NCI-H526 (cell line): ENCODE measurements around the gene RPH3AL.
"Not testable (repeated sequence)": the region's sequence is repeated elsewhere in the genome, so short reads cannot be mapped to it uniquely, and the experiment has no call there.

Experiments used
- DNase-seq, 2 experiments: peaks; one replicate each; lab custom pipeline; 2025; lab: John Stamatoyannopoulos, UW

RPH3AL gene

GRCh38 chr17:178292-179065 lies 174.1 kb downstream of the RPH3AL start:
- DNase-seq: no peak

GRCh38 chr17:177762-178161 lies 174.8 kb downstream of the RPH3AL start:
- no peak for DNase-seq

GRCh38 chr17:177155-177554 lies 175.5 kb downstream of the RPH3AL start:
- DNase-seq: no peak

- DNase-seq: no peak
Observed at GRCh38 chr17:173166-173911, 179.3 kb downstream of the RPH3AL start.

- no peak for DNase-seq
Observed at GRCh38 chr17:172401-172800, 180.2 kb downstream of the RPH3AL start.

GRCh38 chr17:171871-172270 lies 180.7 kb downstream of the RPH3AL start:
- DNase-seq: no peak

- no peak for DNase-seq
Observed at GRCh38 chr17:170130-170670, 182.4 kb downstream of the RPH3AL start.

- DNase-seq: not testable (repeated sequence)
Observed at GRCh38 chr17:168614-169013, 184.0 kb downstream of the RPH3AL start.

- DNase-seq: no peak
Observed at GRCh38 chr17:165939-166338, 186.7 kb downstream of the RPH3AL start.

GRCh38 chr17:164303-165235 lies 188.0 kb downstream of the RPH3AL start:
- peak in 1 of 2 experiments; percentile 59 for DNase-seq

- peak in 1 of 2 experiments; percentile 14 for DNase-seq
Observed at GRCh38 chr17:163514-164098, 189.0 kb downstream of the RPH3AL start.

GRCh38 chr17:162689-163088 lies 189.9 kb downstream of the RPH3AL start:
- no peak for DNase-seq
